AG09319 (cell line): ENCODE data around the gene HOXD11.

ENCODE experiments used
- DNase-seq: peaks from one replicate; pipeline ENCODE4 v3.0.0-alpha.2; 2010; ENCODE audit warnings: low read depth; ENCODE audit errors: extremely low read depth
- CTCF ChIP-seq: IDR thresholded peaks from 2 replicates; pipeline ENCODE4 v1.5.1; 2011; ENCODE audit warnings: low read depth, mild to moderate bottlenecking, inconsistent platforms, low read length, moderate library complexity

HOXD11 gene

DNA sequence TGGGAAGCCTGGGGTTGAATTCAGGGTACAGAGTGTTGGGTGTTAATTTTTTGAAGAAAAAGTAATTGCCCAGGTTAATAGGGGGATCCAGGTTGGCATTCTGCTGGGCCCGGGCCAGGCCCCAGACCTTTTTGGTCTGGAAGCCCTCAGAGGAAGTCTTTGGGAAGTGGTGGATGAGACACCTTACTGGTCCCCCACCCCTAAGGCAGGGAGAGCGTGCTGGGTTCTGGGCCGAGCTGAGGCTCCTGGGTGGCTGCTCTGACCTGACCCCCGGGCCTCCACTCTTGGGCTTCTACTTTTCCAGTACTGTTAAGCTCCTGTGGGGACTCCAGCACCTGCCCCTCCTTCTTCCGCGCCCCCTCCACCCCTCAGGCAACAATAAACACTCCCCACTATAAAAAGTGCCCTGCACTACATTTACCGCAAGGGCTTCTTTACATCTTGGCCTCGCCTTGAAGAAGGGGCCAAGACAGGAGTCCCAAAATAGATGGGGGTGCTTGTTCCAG is 49.3 kb downstream of the HOXD11 start:
- no peak for TF ChIP-seq CTCF
- DNase-seq = no peak

DNA sequence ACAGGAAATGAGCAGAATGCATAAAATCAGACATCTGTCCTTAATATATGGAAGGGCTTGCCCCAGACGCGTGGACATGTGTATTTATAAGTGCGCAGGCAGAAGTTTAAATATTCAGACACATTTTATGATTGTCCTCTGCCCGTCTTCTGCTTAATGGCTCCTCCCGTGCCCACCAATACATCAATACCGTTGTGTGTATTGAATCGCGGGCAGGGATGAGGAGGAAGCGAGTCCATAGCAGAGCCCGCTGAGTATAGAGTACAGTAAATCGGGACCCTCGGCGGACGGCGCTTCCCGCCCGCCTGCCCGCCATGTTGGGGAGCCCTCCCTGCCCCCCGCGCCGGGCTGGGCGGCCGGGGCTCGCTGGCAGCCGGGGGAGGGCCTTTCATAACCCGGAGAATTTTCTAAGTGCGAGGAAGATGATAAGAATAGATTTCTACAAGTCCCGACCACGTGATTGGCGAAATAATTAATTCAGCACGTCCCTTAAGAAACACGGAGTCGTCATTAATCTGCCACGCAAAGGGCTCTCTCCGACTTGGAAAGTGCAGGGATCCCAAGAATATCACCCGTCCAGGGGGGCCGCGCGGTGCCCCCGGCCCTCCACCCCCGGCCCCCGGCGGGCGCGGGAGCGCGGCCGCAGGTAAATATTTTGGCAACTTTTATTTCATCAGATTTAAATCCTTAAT is 49.9 kb downstream of the HOXD11 start, which contains the start of gene HOXD3:
HOXD3 (plus strand) TSS at position 501 of the 692 bp plus-strand sequence. CDS start 11,808 bp downstream, outside the sequence.
- no peak for DNase-seq
- no peak for TF ChIP-seq CTCF

GRCh38 chr2:176157499-176158185 is 50.6 kb downstream of the HOXD11 start:
- TF ChIP-seq CTCF = no peak
- no peak for DNase-seq

- DNase-seq = no peak
- TF ChIP-seq CTCF = no peak
These were observed 51.1 kb downstream of the HOXD11 start for GRCh38 chr2:176158186-176158591.

DNA sequence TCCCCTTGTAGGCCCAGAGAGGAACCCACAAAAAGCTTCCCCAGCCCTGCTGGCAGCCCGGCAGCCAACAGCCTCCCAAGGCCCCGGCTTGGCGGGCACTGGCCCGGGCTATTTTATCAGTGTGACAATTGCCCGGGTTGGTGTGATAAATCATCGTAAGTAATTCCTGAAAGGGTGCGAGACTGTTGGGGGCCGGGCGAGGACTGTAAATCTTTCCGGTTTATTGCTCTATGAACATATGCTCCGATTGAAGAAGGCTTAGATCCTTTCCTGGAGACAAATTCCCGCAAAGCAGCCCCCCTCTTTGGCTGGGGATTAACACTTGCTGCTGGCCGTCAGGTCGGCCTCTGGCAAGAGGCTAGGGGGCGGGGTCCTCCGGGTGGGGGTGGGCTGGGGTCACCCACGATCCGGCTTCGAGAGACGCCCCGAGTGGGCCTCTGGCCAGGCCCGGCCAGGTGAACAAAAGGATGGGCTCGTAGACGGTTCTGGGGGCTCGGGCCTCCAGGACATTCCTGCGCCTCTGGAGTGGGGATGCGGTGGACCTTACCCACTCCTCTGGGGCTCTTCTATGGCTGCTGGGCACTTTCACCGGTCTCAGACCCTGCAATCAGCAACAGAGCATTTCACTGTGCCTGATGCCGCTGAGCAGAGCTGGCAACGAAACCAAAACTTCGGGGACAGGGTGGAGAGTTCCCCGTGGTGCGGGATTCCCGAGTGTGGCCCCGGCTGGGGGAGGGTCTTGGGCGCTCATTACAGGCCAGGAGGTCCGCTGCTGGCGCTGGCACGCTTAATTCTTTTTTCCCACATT is 52.0 kb downstream of the HOXD11 start:
- no peak for TF ChIP-seq CTCF

More for the DNA sequence above, 52.0 kb downstream of the HOXD11 start:
- no peak for DNase-seq
